Body of pancreas (tissue), 4 donors: ENCODE results near the gene ZNF521. TPM values are rescaled to one million over a fixed set of nuclear protein-coding genes. Genes with fewer than 3 reads are reported as not detected.

ENCODE experiments used
- ATAC-seq: fragments of 150-250 bp; one replicate; pipeline ENCODE4 v1.9.1; 2016
- DNase-seq, 4 donors: peaks; one replicate each; pipeline ENCODE4 v3.0.0-alpha.2; 2019
- H3K27ac ChIP-seq, 4 donors: fragments of 200-600 bp; sonication (generic); 1 replicate in 3 of 4; 2 replicates in 1 of 4; pipeline versions ENCODE4 v1.5.1 to v1.6.1; 2016 to 2019; ENCODE audit warnings: mild to moderate bottlenecking in 1 of 4, mixed read lengths in 1 of 4, moderate library complexity in 1 of 4
- H3K27me3 ChIP-seq, 2 donors: fragments of 200-600 bp; sonication (generic); one replicate each; pipeline ENCODE4 v1.6.0; 2016; ENCODE audit warnings: mild to moderate bottlenecking in 1 of 2
- H3K36me3 ChIP-seq, 2 donors: fragments of 200-600 bp; sonication (generic); replicated peaks in 1 of 2; 2 replicates each; pipeline ENCODE4 v1.5.1; 2016; ENCODE audit warnings: low read depth in 2 of 2; ENCODE audit not compliant: insufficient read depth in 1 of 2
- H3K4me1 ChIP-seq: fragments of 200-600 bp; sonication (generic); one replicate; pipeline ENCODE4 v1.6.0; 2016
- H3K4me3 ChIP-seq, 2 donors: fragments of 200-600 bp; sonication (generic); 1 replicate in 1 of 2; 2 replicates in 1 of 2; pipeline ENCODE4 v1.5.1; 2016 to 2019
- H3K9me3 ChIP-seq, 3 donors: fragments of 200-600 bp; sonication (generic); 1 replicate in 2 of 3; 2 replicates in 1 of 3; pipeline ENCODE4 v1.5.1; 2016
- CTCF ChIP-seq, 7 experiments: fragments of 450-650 bp in 4 of 7; fragments of 200-600 bp in 3 of 7; sonication (generic) in 3 of 7; IDR thresholded peaks; one replicate each; pipeline ENCODE4 v1.5.1; 2016 to 2019; ENCODE audit warnings: antibody characterized with exemption in 7 of 7
- POLR2A ChIP-seq, 3 donors: fragments of 450-650 bp; IDR thresholded peaks; one replicate each; pipeline ENCODE4 v1.6.1; 2016; ENCODE audit warnings: antibody characterized with exemption in 3 of 3, mild to moderate bottlenecking in 2 of 3
- WGBS, 2 donors: methylation state at CpG; one replicate each; pipeline ENCODE4 v1.1.5; 2017; 5-methylcytosine and 5-hydroxymethylcytosine counted together
- intact Hi-C: fragments of 100-400 bp; cut with DNase I; formaldehyde crosslinking; loops from one replicate; pipeline ENCODE4 v1.15.1; 2023
- total RNA-seq, 2 donors: library from RNA; depleted of rRNA; stranded (reverse); fragments of >200 nt; gene quantifications; one replicate each; pipeline ENCODE4 v1.1.0, GENCODE V29; 2016

The ZNF521 gene
- total RNA-seq, 2 donors from 2014 or later: 3.3 to 17.4 TPM

GRCh38 chr18:25244170-25244569 lies 107.8 kb downstream of the ZNF521 start:
- Histone ChIP-seq H3K4me1 (no peaks in the 10 kb centered on the region), H3K27ac (no peak overlapping the region), H3K27me3 (no peaks in the 10 kb centered on the region), H3K9me3 (no peaks in the 10 kb centered on the region), H3K36me3 (no peaks in the 10 kb centered on the region), H3K4me3 (no peak overlapping the region)
- DNase-seq (no peak), ATAC-seq (no peak)
- intact Hi-C loops: no loop called here
- TF ChIP-seq CTCF (IDR thresholded peaks at IDR 0.05): no peak
- no peak for TF ChIP-seq POLR2A (IDR thresholded peaks at IDR 0.05)

- 69 to 77% methylated on average over 1 of the region's 1 CpG for WGBS, 2 donors
- intact Hi-C loops: no loop called here
- ATAC-seq (no peak), DNase-seq (no peak)
- no peak for TF ChIP-seq POLR2A (IDR thresholded peaks at IDR 0.05)
- TF ChIP-seq CTCF (IDR thresholded peaks at IDR 0.05): no peak
- H3K27me3 ChIP-seq: no peaks in the 10 kb centered on the region
- H3K36me3 ChIP-seq: no peaks in the 10 kb centered on the region
- H3K27ac ChIP-seq: no peak overlapping the region
- no peak overlapping the region for H3K4me3 ChIP-seq
- no peaks in the 10 kb centered on the region for H3K4me1 ChIP-seq
- H3K9me3 ChIP-seq: no peaks in the 10 kb centered on the region
Measured at GRCh38 chr18:25243754-25244153, 108.2 kb downstream of the ZNF521 start.

GRCh38 chr18:25243257-25243656 lies 108.7 kb downstream of the ZNF521 start:
- no peak for TF ChIP-seq CTCF (IDR thresholded peaks at IDR 0.05)
- no peak for TF ChIP-seq POLR2A (IDR thresholded peaks at IDR 0.05)
- 42 to 50% methylated on average over 2 of the region's 2 CpGs for WGBS, 2 donors
- intact Hi-C loops: no loop called here

GRCh38 chr18:25240420-25240770 lies 111.6 kb downstream of the ZNF521 start:
- DNase-seq: no peak
- no peaks in the 10 kb centered on the region for H3K36me3 ChIP-seq
- H3K27ac ChIP-seq: no peak overlapping the region
- no peaks in the 10 kb centered on the region for H3K27me3 ChIP-seq
- no peaks in the 10 kb centered on the region for H3K9me3 ChIP-seq
- H3K4me3 ChIP-seq: no peak overlapping the region
- intact Hi-C loops: no loop called here
- ATAC-seq: no peak
- no peak for TF ChIP-seq CTCF (IDR thresholded peaks at IDR 0.05)
- WGBS, 2 donors: 64% methylated on average over 5 of the region's 5 CpGs
- no peaks in the 10 kb centered on the region for H3K4me1 ChIP-seq

More at GRCh38 chr18:25243257-25243656, 108.7 kb downstream of the ZNF521 start:
- H3K27ac ChIP-seq: no peak overlapping the region
- no peaks in the 10 kb centered on the region for H3K36me3 ChIP-seq
- H3K4me1 ChIP-seq: no peaks in the 10 kb centered on the region
- no peaks in the 10 kb centered on the region for H3K9me3 ChIP-seq
- no peak for DNase-seq
- no peak for ATAC-seq
- no peak overlapping the region for H3K4me3 ChIP-seq
- H3K27me3 ChIP-seq: no peaks in the 10 kb centered on the region

GRCh38 chr18:25239581-25240419 lies 112.2 kb downstream of the ZNF521 start:
- Histone ChIP-seq H3K27me3 (no peaks in the 10 kb centered on the region), H3K27ac (no peak overlapping the region), H3K4me3 (no peak overlapping the region), H3K4me1 (no peaks in the 10 kb centered on the region), H3K9me3 (no peaks in the 10 kb centered on the region), H3K36me3 (no peaks in the 10 kb centered on the region)
- ATAC-seq: no peak
- TF ChIP-seq CTCF (IDR thresholded peaks at IDR 0.05): no peak
- no peak for TF ChIP-seq POLR2A (IDR thresholded peaks at IDR 0.05)
- intact Hi-C loops: no loop called here
- no peak for DNase-seq
- 28 to 33% methylated on average over 5 of the region's 5 CpGs for WGBS, 2 donors
